Keratinocyte (primary cell): ENCODE measurements around the gene BICDL2. TPM values are rescaled to one million over a fixed set of nuclear protein-coding genes. Genes with fewer than 3 reads are reported as not detected.

Experiments
- DNase-seq: peaks from one replicate; pipeline ENCODE4 v3.0.0-alpha.2; 2011; ENCODE audit warnings: low read depth, missing footprints, low spot score
- FAIRE-seq: peaks from 2 replicates; lab custom pipeline; 2011; peaks lifted over from hg19 to GRCh38; lab: Jason Lieb, UNC
- H2AFZ ChIP-seq: 2 replicates; pipeline ENCODE4 v1.6.0; 2012; ENCODE audit warnings: low read length, control low read depth, inconsistent platforms; ENCODE audit not compliant: control insufficient read depth
- H3K27ac ChIP-seq: 2 replicates; pipeline ENCODE4 v1.5.1; 2011; ENCODE audit warnings: low read length; ENCODE audit not compliant: control insufficient read depth, insufficient read depth
- H3K27me3 ChIP-seq: 3 replicates; pipeline ENCODE4 v1.6.0; 2011; ENCODE audit warnings: low read length; ENCODE audit not compliant: control insufficient read depth, insufficient read depth; ENCODE audit errors: extremely low read depth
- H3K36me3 ChIP-seq, 2 experiments: 2 replicates in 1 of 2; 3 replicates in 1 of 2; pipeline ENCODE4 v1.5.1; 2011; ENCODE audit warnings: low read length in 2 of 2, mild to moderate bottlenecking in 1 of 2; ENCODE audit not compliant: control insufficient read depth in 2 of 2, insufficient read depth in 2 of 2; ENCODE audit errors: extremely low read depth in 1 of 2
- H3K4me1 ChIP-seq: 3 replicates; pipeline ENCODE4 v1.5.1; 2011; ENCODE audit warnings: low read length; ENCODE audit not compliant: control insufficient read depth, insufficient read depth; ENCODE audit errors: extremely low read depth
- H3K4me2 ChIP-seq: 3 replicates; pipeline ENCODE4 v1.6.0; 2011; ENCODE audit warnings: low read depth, low read length; ENCODE audit not compliant: control insufficient read depth, insufficient read depth; ENCODE audit errors: extremely low read depth
- H3K4me3 ChIP-seq, 3 experiments: fragments of 200-600 bp in 1 of 3; sonication (generic) in 1 of 3; 2 replicates in 2 of 3; 3 replicates in 1 of 3; pipeline ENCODE4 v1.5.1; 2011 to 2016; ENCODE audit warnings: low read length in 3 of 3, mild to moderate bottlenecking in 3 of 3, control low read depth in 2 of 3, inconsistent platforms in 1 of 3, low read depth in 1 of 3, mixed read lengths in 1 of 3, mixed run types in 1 of 3, moderate library complexity in 1 of 3; ENCODE audit not compliant: control insufficient read depth in 2 of 3, insufficient read depth in 2 of 3; ENCODE audit errors: extremely low read depth in 1 of 3
- H3K79me2 ChIP-seq: 2 replicates; pipeline ENCODE4 v1.6.0; 2012; ENCODE audit warnings: low read length; ENCODE audit not compliant: control insufficient read depth, insufficient read depth
- H3K9ac ChIP-seq: 3 replicates; pipeline ENCODE4 v1.6.0; 2011; ENCODE audit warnings: low read length; ENCODE audit not compliant: control insufficient read depth, insufficient read depth; ENCODE audit errors: extremely low read depth
- H3K9me1 ChIP-seq: 3 replicates; pipeline ENCODE4 v1.6.0; 2011; ENCODE audit warnings: low read length; ENCODE audit not compliant: control insufficient read depth, insufficient read depth; ENCODE audit errors: extremely low read depth
- H3K9me3 ChIP-seq: 2 replicates; pipeline ENCODE4 v1.5.1; 2012; ENCODE audit warnings: low read depth, low read length; ENCODE audit not compliant: control insufficient read depth
- H4K20me1 ChIP-seq: 3 replicates; pipeline ENCODE4 v1.6.0; 2011; ENCODE audit warnings: low read length; ENCODE audit not compliant: control insufficient read depth, insufficient read depth; ENCODE audit errors: extremely low read depth
- CTCF ChIP-seq, 3 experiments: IDR thresholded peaks in 1 of 3; conservative IDR thresholded peaks in 1 of 3; optimal IDR thresholded peaks in 1 of 3; 2 replicates in 2 of 3; 3 replicates in 1 of 3; pipeline versions ENCODE3 to v1.5.1; 2011; ENCODE audit warnings: low read length in 3 of 3, mild to moderate bottlenecking in 3 of 3, moderate library complexity in 2 of 3, control low read depth in 1 of 3, inconsistent platforms in 1 of 3; ENCODE audit not compliant: insufficient read depth in 2 of 3; ENCODE audit errors: extremely low read depth in 1 of 3
- EZH2 ChIP-seq: IDR thresholded peaks from one replicate; pipeline ENCODE4 v1.6.1; 2012; ENCODE audit warnings: inconsistent platforms, mild to moderate bottlenecking, low read length, moderate library complexity
- dilution Hi-C: fragments of 300-500 bp; cut with MboI; formaldehyde crosslinking; loops from one replicate; pipeline ENCODE4 v1.7.0; 2020; ENCODE audit warnings: low sequenced_read_pairs; ENCODE audit not compliant: extremely low pct_ligation_motif_present
- polyA plus RNA-seq, 5 experiments: library from polyadenylated mRNA; depleted of rRNA in 3 of 5; stranded (reverse) in 3 of 5; stranded (forward) in 1 of 5; unstranded in 1 of 5; fragments of >200 nt; gene quantifications; 1 replicate in 1 of 5; 2 replicates in 3 of 5; 3 replicates in 1 of 5; pipeline versions ENCODE4 v1.2.1 to v1.2.3, GENCODE V29; 2011 to 2012; ENCODE audit warnings: missing spikeins in 2 of 5, low read depth in 1 of 5, low replicate concordance in 1 of 5

Gene BICDL2
- polyA plus RNA-seq, 1 donor (not counting 4 experiments of a cell fraction or from before 2014, with no cell fraction given): 1.3 TPM

- Histone ChIP-seq H3K4me1 (no peaks in the 10 kb centered on the region), H2AFZ (no peak overlapping the region), H3K36me3 (peaks cover 0 to 6% of the 10 kb centered on the region in 2 experiments), H4K20me1 (no peaks in the 10 kb centered on the region), H3K9ac (no peak overlapping the region), H3K27me3 (peaks cover 26% of the 10 kb centered on the region), H3K4me2 (no peak overlapping the region), H3K9me1 (no peaks in the 10 kb centered on the region), H3K9me3 (no peaks in the 10 kb centered on the region), H3K27ac (no peak overlapping the region), H3K79me2 (no peaks in the 10 kb centered on the region), H3K4me3 (no peak overlapping the region)
- dilution Hi-C loops: no loop called here
- no peak for TF ChIP-seq EZH2
- no peak for TF ChIP-seq CTCF (optimal IDR thresholded peaks at IDR 0.05 in 1 of 3, IDR thresholded peaks at IDR 0.05 in 1 of 3, conservative IDR thresholded peaks at IDR 0.05 in 1 of 3; ENCODE audit: extremely low read depth in 1 of 3, insufficient read depth in 2 of 3, low read length in 3 of 3)
- FAIRE-seq: no peak
- DNase-seq: no peak
Measured at GRCh38 chr16:3051494-3051893, 14.8 kb upstream of the BICDL2 start.

- FAIRE-seq (no peak), DNase-seq (no peak)
- H4K20me1 ChIP-seq: no peaks in the 10 kb centered on the region
- peaks cover 0 to 6% of the 10 kb centered on the region in 2 experiments for H3K36me3 ChIP-seq
- H2AFZ ChIP-seq: no peak overlapping the region
- dilution Hi-C loops: no loop called here
- no peaks in the 10 kb centered on the region for H3K9me3 ChIP-seq
- H3K4me3 ChIP-seq: no peak overlapping the region
- no peaks in the 10 kb centered on the region for H3K4me1 ChIP-seq
- no peaks in the 10 kb centered on the region for H3K79me2 ChIP-seq
- no peak for TF ChIP-seq EZH2
- no peak for TF ChIP-seq CTCF (optimal IDR thresholded peaks at IDR 0.05 in 1 of 3, IDR thresholded peaks at IDR 0.05 in 1 of 3, conservative IDR thresholded peaks at IDR 0.05 in 1 of 3; ENCODE audit: extremely low read depth in 1 of 3, insufficient read depth in 2 of 3, low read length in 3 of 3)
- H3K27me3 ChIP-seq: peaks cover 31% of the 10 kb centered on the region
- H3K9me1 ChIP-seq: no peaks in the 10 kb centered on the region
- H3K27ac ChIP-seq: no peak overlapping the region
- no peak overlapping the region for H3K4me2 ChIP-seq
- H3K9ac ChIP-seq: no peak overlapping the region
Measured at GRCh38 chr16:3051009-3051408, 14.3 kb upstream of the BICDL2 start.
